Measurements from ENCODE around the gene YWHAG. TPM values are rescaled to one million over a fixed set of nuclear protein-coding genes. Genes with fewer than 3 reads are reported as not detected.

The YWHAG gene
- total and polyA plus RNA-seq, 2 experiments from 2014 or later, result 82.2 to 179 TPM

GRCh38 chr7:76407718-76408117 lies 48.9 kb upstream of the YWHAG start (continued):
- TF ChIP-seq CTCF (conservative IDR thresholded peaks at IDR 0.05; ENCODE audit: low read depth in 2 of 2), result no peak

- Mint-ChIP-seq H3K27me3 (ENCODE audit: insufficient read depth, low read depth, poor library complexity) (peaks cover 14% of the 10 kb centered on the region), H3K4me3 (no peak overlapping the region), H3K27ac (no peak overlapping the region), H3K36me3 (ENCODE audit: low read depth) (no peaks in the 10 kb centered on the region; the same call in 2 of the 3 replicates), H3K4me1 (peaks cover 23% of the 10 kb centered on the region), H3K9me3 (no peaks in the 10 kb centered on the region)
- H2AFZ ChIP-seq, result no peak overlapping the region
- no peaks in the 10 kb centered on the region for H3K9me2 ChIP-seq (ENCODE audit: insufficient read depth)
- no peak overlapping the region for H3K4me2 ChIP-seq
- H3K27me3 ChIP-seq (ENCODE audit: insufficient read depth), result no peaks in the 10 kb centered on the region
- peaks cover 3% of the 10 kb centered on the region; the same call in 1 of the 2 replicates for H3F3A ChIP-seq (replicated peaks; ENCODE audit: low read depth)
- no peaks in the 10 kb centered on the region for H4K20me1 ChIP-seq (replicated peaks; ENCODE audit: insufficient read depth)
- no peaks in the 10 kb centered on the region for H3K79me2 ChIP-seq (replicated peaks; ENCODE audit: insufficient read depth)
- no peak overlapping the region for H3K27ac ChIP-seq (ENCODE audit: low read depth)
- ATAC-seq, result no peak
- no peak overlapping the region for H3K4me3 ChIP-seq
- no peaks in the 10 kb centered on the region for H3K36me3 ChIP-seq (ENCODE audit: insufficient read depth)
- H3K4me1 ChIP-seq (ENCODE audit: insufficient read depth), result peaks cover 10% of the 10 kb centered on the region
- no peak for DNase-seq (ENCODE audit: low spot score)
- TF ChIP-seq EZH2 (IDR thresholded peaks at IDR 0.05; ENCODE audit: low read depth, unreplicated experiment) (no peak), CREB1 (CRISPR knock-in tag; IDR thresholded peaks at IDR 0.05; ENCODE audit: low read depth) (no peak), JUNB (IDR thresholded peaks at IDR 0.05; ENCODE audit: unreplicated experiment) (no peak), NANOG (IDR thresholded peaks at IDR 0.05; ENCODE audit: borderline replicate concordance) (no peak), ZNF114 (CRISPR knock-in tag; IDR thresholded peaks at IDR 0.05) (no peak), STAT1 (IDR thresholded peaks at IDR 0.05; ENCODE audit: unreplicated experiment) (no peak), ETS1 (IDR thresholded peaks at IDR 0.05) (no peak), CTCF (conservative IDR thresholded peaks at IDR 0.05; ENCODE audit: low read depth in 2 of 2) (no peak), ZNF331 (CRISPR knock-in tag; IDR thresholded peaks at IDR 0.05; ENCODE audit: low read depth) (no peak), EZH2phosphoT487 (IDR thresholded peaks at IDR 0.05; ENCODE audit: unreplicated experiment) (no peak), POLR2AphosphoS5 (IDR thresholded peaks at IDR 0.05; ENCODE audit: low read depth) (no peak), REST (IDR thresholded peaks at IDR 0.05; ENCODE audit: unreplicated experiment) (no peak)
Observed at GRCh38 chr7:76405738-76406137, 46.9 kb upstream of the YWHAG start.
